B cell (primary cell): ENCODE results near the gene DOC2B. TPM values are rescaled to one million over a fixed set of nuclear protein-coding genes. Genes with fewer than 3 reads are reported as not detected.

ENCODE experiments used
- ATAC-seq: fragments of 200-7000 bp; cut with Tn5 transposase; one replicate; pipeline ENCODE4 v1.10.0; 2021; ENCODE audit warnings: low read depth, mild to moderate bottlenecking, moderate number of reproducible peaks, moderate library complexity
- CTCF ChIA-PET: fragments of 350-600 bp; sonication (Branson Sonifier 250); formaldehyde crosslinking; loops from one replicate; lab custom pipeline; 2021; ENCODE audit warnings: antibody characterized with exemption, inconsistent platforms; lab: Charles Lee
- POLR2A ChIA-PET: fragments of 350-600 bp; sonication (Branson Sonifier 250); formaldehyde crosslinking; loops from one replicate; lab custom pipeline; 2021; ENCODE audit warnings: antibody characterized with exemption; lab: Charles Lee
- DNase-seq: peaks from one replicate; pipeline ENCODE4 v3.0.0; 2013
- H2AFZ ChIP-seq: 2 replicates; pipeline ENCODE4 v1.6.1; 2012; ENCODE audit warnings: mild to moderate bottlenecking, low read depth, low read length; ENCODE audit not compliant: insufficient read depth, poor library complexity, severe bottlenecking
- H3K27ac ChIP-seq, 2 donors: 1 replicate in 1 of 2; 2 replicates in 1 of 2; pipeline ENCODE4 v1.5.1; 2012 to 2013; ENCODE audit warnings: low read length in 2 of 2, mild to moderate bottlenecking in 2 of 2, moderate library complexity in 1 of 2
- H3K27me3 ChIP-seq, 4 experiments: fragments of 200-600 bp in 1 of 4; sonication (generic) in 1 of 4; replicated peaks in 1 of 4; 1 replicate in 2 of 4; 2 replicates in 2 of 4; pipeline versions ENCODE4 v1.6.1 to v1.7.0; 2013 to 2016; ENCODE audit warnings: low read length in 3 of 4, mild to moderate bottlenecking in 2 of 4, mixed read lengths in 1 of 4, moderate library complexity in 1 of 4; ENCODE audit not compliant: insufficient read depth in 4 of 4, control insufficient read depth in 3 of 4; ENCODE audit errors: control extremely low read depth in 1 of 4
- H3K36me3 ChIP-seq, 2 experiments: replicated peaks in 1 of 2; 1 replicate in 1 of 2; 2 replicates in 1 of 2; pipeline versions ENCODE4 v1.6.1 to v1.7.1; 2013; ENCODE audit warnings: low read length in 1 of 2; ENCODE audit not compliant: insufficient read depth in 2 of 2, control insufficient read depth in 1 of 2; ENCODE audit errors: control extremely low read depth in 1 of 2, extremely low read depth in 1 of 2
- H3K4me1 ChIP-seq, 2 donors: fragments of 200-600 bp in 1 of 2; sonication (generic) in 1 of 2; 1 replicate in 1 of 2; 2 replicates in 1 of 2; pipeline versions ENCODE4 v1.5.1 to v1.6.1; 2013 to 2017; ENCODE audit warnings: low read length in 2 of 2; ENCODE audit not compliant: control insufficient read depth in 2 of 2, insufficient read depth in 2 of 2
- H3K4me2 ChIP-seq: replicated peaks from 2 replicates; pipeline ENCODE3; 2012; ENCODE audit warnings: mild to moderate bottlenecking, low read depth, low read length; ENCODE audit not compliant: poor library complexity, severe bottlenecking
- H3K4me3 ChIP-seq, 5 experiments: fragments of 200-600 bp in 1 of 5; sonication (generic) in 1 of 5; 1 replicate in 3 of 5; 2 replicates in 2 of 5; pipeline versions ENCODE4 v1.5.1 to v1.7.0; 2011 to 2016; ENCODE audit warnings: low read length in 4 of 5, mild to moderate bottlenecking in 4 of 5, low read depth in 2 of 5, control low read depth in 1 of 5, moderate library complexity in 1 of 5; ENCODE audit not compliant: insufficient read depth in 1 of 5; ENCODE audit errors: control extremely low read depth in 1 of 5, extremely low read depth in 1 of 5
- H3K79me2 ChIP-seq: fragments of 200-600 bp; sonication (generic); one replicate; pipeline ENCODE4 v1.6.0; 2016; ENCODE audit warnings: low read length; ENCODE audit not compliant: control insufficient read depth, insufficient read depth
- H3K9ac ChIP-seq: fragments of 200-600 bp; sonication (generic); 2 replicates; pipeline ENCODE4 v1.6.1; 2017; ENCODE audit warnings: mild to moderate bottlenecking, low read length, moderate library complexity
- H3K9me3 ChIP-seq, 3 donors: one replicate each; pipeline versions ENCODE4 v1.6.1 to v1.7.1; 2013; ENCODE audit warnings: low read length in 2 of 3; ENCODE audit not compliant: control insufficient read depth in 2 of 3, insufficient read depth in 1 of 3; ENCODE audit errors: control extremely low read depth in 1 of 3
- H4K20me1 ChIP-seq: 2 replicates; pipeline ENCODE4 v1.6.0; 2012; ENCODE audit warnings: mild to moderate bottlenecking, low read length; ENCODE audit not compliant: insufficient read depth, control insufficient read depth, poor library complexity, severe bottlenecking
- H3K27ac Mint-ChIP-seq: one replicate; pipeline ENCODE4 v1.8.0; 2021; ENCODE audit warnings: mixed read lengths
- H3K27me3 Mint-ChIP-seq: one replicate; pipeline ENCODE4 v1.8.0; 2021; ENCODE audit warnings: mixed read lengths
- H3K4me1 Mint-ChIP-seq: one replicate; pipeline ENCODE4 v1.8.0; 2021; ENCODE audit warnings: mixed read lengths
- H3K4me3 Mint-ChIP-seq: one replicate; pipeline ENCODE4 v1.8.0; 2021; ENCODE audit warnings: mixed read lengths
- H3K9me3 Mint-ChIP-seq: one replicate; pipeline ENCODE4 v1.8.0; 2022; ENCODE audit warnings: mixed read lengths; ENCODE audit not compliant: insufficient read depth
- EZH2 ChIP-seq: IDR thresholded peaks from 2 replicates; pipeline ENCODE4 v1.6.1; 2012; ENCODE audit warnings: borderline replicate concordance, low read depth, mild to moderate bottlenecking, moderate library complexity, low read length; ENCODE audit not compliant: insufficient read depth, poor library complexity, severe bottlenecking
- WGBS: methylation state at CpG from one replicate; pipeline ENCODE4 v1.1.5; 2013; ENCODE audit warnings: missing lambda C conversion rate; ENCODE audit not compliant: insufficient coverage; 5-methylcytosine and 5-hydroxymethylcytosine counted together
- intact Hi-C: fragments of 100-400 bp; cut with micrococcal nuclease; formaldehyde crosslinking; loops from one replicate; pipeline ENCODE4 v1.10.0; 2022
- polyA plus RNA-seq: library from polyadenylated mRNA; depleted of rRNA; stranded (reverse); fragments of >200 nt; gene quantifications from 2 replicates; pipeline ENCODE4 v1.2.3, GENCODE V29; 2012
- total RNA-seq, 2 donors: library from RNA; stranded (reverse); fragments of 120-200 nt in 1 of 2; gene quantifications; 1 replicate in 1 of 2; 2 replicates in 1 of 2; pipeline versions ENCODE4 v1.2.3 to v1.2.4, GENCODE V29; 2013 to 2022
- TF ChIP-seq, protein P1 (sequence below): fragments of 200-600 bp; IDR thresholded peaks from one replicate; pipeline ENCODE4 v1.8.0; 2022; ENCODE audit warnings: antibody characterized with exemption, mild to moderate bottlenecking

DOC2B gene
- total and polyA plus RNA-seq, 2 donors (not counting 1 experiment from before 2014, with no cell fraction given): not detected

DNA sequence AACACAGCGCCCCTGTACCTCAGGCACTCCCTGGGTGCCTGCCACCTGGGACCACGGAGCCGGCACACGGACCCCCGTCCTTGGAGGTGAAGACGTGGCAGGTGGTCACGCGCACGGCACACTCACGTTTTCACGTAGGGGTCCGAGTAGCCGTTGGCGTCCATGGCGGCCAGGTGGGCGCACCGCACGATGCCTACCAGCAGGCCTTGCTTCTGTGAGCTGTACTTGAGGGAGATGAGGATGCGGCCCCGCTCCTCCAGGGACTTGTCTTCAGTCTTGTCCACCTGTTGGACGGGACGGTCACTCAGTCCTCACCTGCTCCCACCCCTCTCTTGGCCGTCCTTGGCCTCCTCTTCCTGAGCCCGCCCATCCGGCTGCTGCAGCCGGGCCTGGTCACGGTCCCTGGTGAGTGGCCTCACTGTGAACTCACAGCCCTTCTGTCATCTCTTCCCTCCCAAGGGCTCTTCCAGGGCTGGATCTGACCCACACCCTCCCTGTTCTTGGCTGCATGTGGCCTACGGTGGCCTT is 25.3 kb downstream of the DOC2B start:
- ATAC-seq: no peak
- no peaks in the 10 kb centered on the region for H3K36me3 ChIP-seq
- intact Hi-C loops: no loop called here
- no peaks in the 10 kb centered on the region for H3K4me1 ChIP-seq
- Mint-ChIP-seq H3K4me1 (no peaks in the 10 kb centered on the region), H3K27ac (no peak overlapping the region), H3K27me3 (peaks cover 10% of the 10 kb centered on the region), H3K4me3 (no peak overlapping the region), H3K9me3 (no peaks in the 10 kb centered on the region)
- H3K9ac ChIP-seq: no peak overlapping the region
- no peaks in the 10 kb centered on the region for H4K20me1 ChIP-seq
- H3K79me2 ChIP-seq: no peaks in the 10 kb centered on the region
- 96% methylated on average over 28 of the region's 28 CpGs for WGBS
- H2AFZ ChIP-seq: no peak overlapping the region
- ChIA-PET CTCF (no interaction called here), POLR2A (no interaction called here)
- no peaks in the 10 kb centered on the region for H3K27me3 ChIP-seq
- H3K4me2 ChIP-seq: no peak overlapping the region
- TF ChIP-seq EZH2: no peak
- TF ChIP-seq, protein P1, sequence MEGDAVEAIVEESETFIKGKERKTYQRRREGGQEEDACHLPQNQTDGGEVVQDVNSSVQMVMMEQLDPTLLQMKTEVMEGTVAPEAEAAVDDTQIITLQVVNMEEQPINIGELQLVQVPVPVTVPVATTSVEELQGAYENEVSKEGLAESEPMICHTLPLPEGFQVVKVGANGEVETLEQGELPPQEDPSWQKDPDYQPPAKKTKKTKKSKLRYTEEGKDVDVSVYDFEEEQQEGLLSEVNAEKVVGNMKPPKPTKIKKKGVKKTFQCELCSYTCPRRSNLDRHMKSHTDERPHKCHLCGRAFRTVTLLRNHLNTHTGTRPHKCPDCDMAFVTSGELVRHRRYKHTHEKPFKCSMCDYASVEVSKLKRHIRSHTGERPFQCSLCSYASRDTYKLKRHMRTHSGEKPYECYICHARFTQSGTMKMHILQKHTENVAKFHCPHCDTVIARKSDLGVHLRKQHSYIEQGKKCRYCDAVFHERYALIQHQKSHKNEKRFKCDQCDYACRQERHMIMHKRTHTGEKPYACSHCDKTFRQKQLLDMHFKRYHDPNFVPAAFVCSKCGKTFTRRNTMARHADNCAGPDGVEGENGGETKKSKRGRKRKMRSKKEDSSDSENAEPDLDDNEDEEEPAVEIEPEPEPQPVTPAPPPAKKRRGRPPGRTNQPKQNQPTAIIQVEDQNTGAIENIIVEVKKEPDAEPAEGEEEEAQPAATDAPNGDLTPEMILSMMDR: no peak
- no peak for DNase-seq
- no peaks in the 10 kb centered on the region for H3K9me3 ChIP-seq
- no peak overlapping the region for H3K4me3 ChIP-seq
- no peak overlapping the region for H3K27ac ChIP-seq

DNA sequence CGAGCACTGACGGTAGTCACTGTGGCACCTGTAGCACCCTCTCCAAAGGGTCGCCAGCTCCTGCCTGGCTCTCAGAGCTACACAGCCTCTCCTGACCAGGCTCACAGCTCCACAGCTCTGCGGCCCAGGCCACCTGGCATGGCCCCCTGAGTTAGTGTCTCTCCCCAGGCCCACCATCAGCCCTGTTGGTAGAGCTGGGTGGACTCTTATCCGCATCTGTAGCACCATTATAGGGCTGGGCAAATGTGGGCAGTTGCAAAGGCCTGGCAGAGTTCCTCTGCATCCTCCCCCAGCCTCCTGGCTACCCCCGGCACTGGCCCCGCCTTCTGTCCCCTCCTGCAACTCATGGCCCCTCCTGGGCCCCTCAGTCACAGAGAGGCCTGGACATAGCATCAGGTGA is 25.9 kb downstream of the DOC2B start:
- no peak overlapping the region for H3K4me3 ChIP-seq
- Mint-ChIP-seq H3K9me3 (no peaks in the 10 kb centered on the region), H3K4me1 (no peaks in the 10 kb centered on the region), H3K27ac (no peak overlapping the region), H3K4me3 (no peak overlapping the region), H3K27me3 (peaks cover 7% of the 10 kb centered on the region)
- H4K20me1 ChIP-seq: no peaks in the 10 kb centered on the region
- CTCF ChIA-PET: no interaction called here
- TF ChIP-seq EZH2: no peak
- TF ChIP-seq, protein P1: no peak
- no peak overlapping the region for H3K4me2 ChIP-seq
- no peaks in the 10 kb centered on the region for H3K27me3 ChIP-seq
- WGBS: 75% methylated on average over 5 of the region's 7 CpGs
- H3K79me2 ChIP-seq: no peaks in the 10 kb centered on the region
- H3K27ac ChIP-seq: no peak overlapping the region
- no peak overlapping the region for H2AFZ ChIP-seq
- ATAC-seq (no peak), DNase-seq (no peak)
- H3K4me1 ChIP-seq: no peaks in the 10 kb centered on the region
- POLR2A ChIA-PET: no interaction called here
- H3K9me3 ChIP-seq: no peaks in the 10 kb centered on the region
- intact Hi-C loops: no loop called here
- no peak overlapping the region for H3K9ac ChIP-seq
- no peaks in the 10 kb centered on the region for H3K36me3 ChIP-seq
